ENCODE measurements around the gene TMED9. TPM values are rescaled to one million over a fixed set of nuclear protein-coding genes. Genes with fewer than 3 reads are reported as not detected.

Gene TMED9
- total RNA-seq, 6 experiments from 2014 or later: 350 to 457 (median 354) TPM

DNA sequence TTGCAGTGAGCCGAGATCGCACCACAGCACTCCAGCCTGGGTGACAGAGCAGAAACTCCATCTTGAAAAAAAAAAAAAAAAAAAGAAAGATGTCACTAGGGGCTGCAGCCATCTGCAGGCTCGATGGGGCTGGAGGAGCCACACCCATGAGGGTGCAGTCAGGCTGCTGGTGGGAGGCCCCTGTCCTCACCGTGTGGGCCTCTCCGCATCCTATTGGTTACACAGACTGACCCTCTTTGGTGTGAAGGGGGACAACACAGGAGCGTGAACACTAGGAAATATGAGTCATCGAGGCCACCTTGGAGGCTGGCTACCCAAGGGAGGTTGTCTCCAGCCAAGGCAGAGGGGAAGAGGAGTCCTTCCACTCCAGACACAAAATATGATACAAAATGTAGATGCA, 23.7 kb upstream of the TMED9 start:
- TF ChIP-seq CTCF (IDR thresholded peaks at IDR 0.05): no peak
- Mint-ChIP-seq H3K9me3 (no peaks in the 10 kb centered on the region), H3K27ac (no peak overlapping the region), H3K4me3 (no peak overlapping the region), H3K36me3 (ENCODE audit: low read depth) (no peaks in the 10 kb centered on the region), H3K4me1 (ENCODE audit: low read depth) (no peaks in the 10 kb centered on the region), H3K27me3 (ENCODE audit: insufficient read depth) (peaks cover 34% of the 10 kb centered on the region)
- DNase-seq: no peak

DNA sequence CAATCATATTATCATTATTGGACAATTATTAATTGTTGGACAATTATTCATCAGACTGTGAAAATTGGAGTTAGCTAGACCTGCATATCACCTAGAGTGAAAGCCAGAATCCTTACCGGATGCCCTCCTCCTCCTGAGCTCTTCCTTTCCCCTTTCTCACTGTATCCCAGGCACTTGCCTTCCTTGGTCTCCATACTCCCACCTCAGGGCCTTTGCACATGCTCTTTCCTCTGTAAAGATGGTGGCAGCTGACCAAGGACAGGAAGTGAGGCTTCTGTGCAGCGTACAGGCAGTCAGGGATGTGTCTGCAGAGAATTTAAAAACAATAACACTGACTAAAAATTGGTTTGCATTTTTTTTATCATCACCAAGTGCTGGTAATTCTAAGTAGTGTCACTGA, 22.1 kb upstream of the TMED9 start:
- H3K36me3 Mint-ChIP-seq (ENCODE audit: low read depth): no peaks in the 10 kb centered on the region
- DNase-seq: no peak
- no peak for TF ChIP-seq CTCF (IDR thresholded peaks at IDR 0.05)
- no peaks in the 10 kb centered on the region for H3K9me3 Mint-ChIP-seq
- no peak overlapping the region for H3K4me3 Mint-ChIP-seq
- H3K27me3 Mint-ChIP-seq (ENCODE audit: insufficient read depth): peaks cover 42% of the 10 kb centered on the region
- H3K27ac Mint-ChIP-seq: no peak overlapping the region
- no peaks in the 10 kb centered on the region for H3K4me1 Mint-ChIP-seq (ENCODE audit: low read depth)

- Mint-ChIP-seq H3K9me3 (no peaks in the 10 kb centered on the region; the same call in 1 of the 2 replicates), H3K36me3 (ENCODE audit: low read depth) (no peaks in the 10 kb centered on the region), H3K4me1 (ENCODE audit: low read depth) (no peaks in the 10 kb centered on the region), H3K27me3 (ENCODE audit: insufficient read depth) (peaks cover 16% of the 10 kb centered on the region), H3K27ac (no peak overlapping the region), H3K4me3 (no peak overlapping the region)
- TF ChIP-seq CTCF (IDR thresholded peaks at IDR 0.05): no peak
- DNase-seq: no peak
Observed at GRCh38 chr5:177575488-177575887, 16.5 kb upstream of the TMED9 start.

GRCh38 chr5:177576169-177576568, 15.8 kb upstream of the TMED9 start:
- H3K36me3 Mint-ChIP-seq (ENCODE audit: low read depth): no peaks in the 10 kb centered on the region
- H3K27ac Mint-ChIP-seq: no peak overlapping the region
- H3K27me3 Mint-ChIP-seq (ENCODE audit: insufficient read depth): peaks cover 14% of the 10 kb centered on the region
- no peak for TF ChIP-seq CTCF (IDR thresholded peaks at IDR 0.05)
- no peak overlapping the region for H3K4me3 Mint-ChIP-seq
- no peak for DNase-seq
- H3K9me3 Mint-ChIP-seq: no peaks in the 10 kb centered on the region; the same call in 1 of the 2 replicates
- H3K4me1 Mint-ChIP-seq (ENCODE audit: low read depth): no peaks in the 10 kb centered on the region

DNA sequence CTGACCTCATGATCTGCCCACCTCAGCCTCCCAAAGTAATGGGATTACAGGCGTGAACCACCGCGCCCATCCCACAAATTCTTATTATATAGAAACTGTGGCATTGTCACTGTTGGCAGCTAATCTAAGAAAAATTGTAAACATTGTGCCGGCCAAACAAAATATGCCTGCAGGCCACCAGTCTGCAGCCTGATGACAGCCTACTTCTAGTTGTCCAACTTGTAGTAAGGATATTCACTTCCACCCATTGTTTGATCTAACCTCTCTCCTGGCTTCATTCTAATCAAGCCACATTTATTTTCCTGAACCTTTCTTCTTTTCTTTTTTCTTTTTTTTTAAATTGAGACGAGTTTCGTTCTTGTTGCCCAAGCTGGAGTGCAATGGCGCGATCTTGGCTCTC, 13.7 kb upstream of the TMED9 start:
- H3K4me3 Mint-ChIP-seq: no peak overlapping the region
- H3K27me3 Mint-ChIP-seq (ENCODE audit: insufficient read depth): peaks cover 15% of the 10 kb centered on the region

More for the DNA sequence above, 13.7 kb upstream of the TMED9 start:
- Mint-ChIP-seq H3K36me3 (ENCODE audit: low read depth) (no peaks in the 10 kb centered on the region), H3K4me1 (ENCODE audit: low read depth) (no peaks in the 10 kb centered on the region), H3K27ac (no peak overlapping the region), H3K9me3 (no peaks in the 10 kb centered on the region; the same call in 1 of the 2 replicates)
- no peak for TF ChIP-seq CTCF (IDR thresholded peaks at IDR 0.05)
- no peak for DNase-seq
